C4-2B (cell line): Measurements from ENCODE around the gene ZNF281.

Source experiments
- ZFX ChIP-seq: fragments of 450-650 bp; IDR thresholded peaks from 2 replicates; pipeline ENCODE4 v1.6.1; 2017
- TF ChIP-seq, protein P1 (sequence below): fragments of 450-650 bp; conservative IDR thresholded peaks from 2 replicates; pipeline ENCODE4 v1.5.1; 2017; ENCODE audit warnings: mild to moderate bottlenecking

DNA sequence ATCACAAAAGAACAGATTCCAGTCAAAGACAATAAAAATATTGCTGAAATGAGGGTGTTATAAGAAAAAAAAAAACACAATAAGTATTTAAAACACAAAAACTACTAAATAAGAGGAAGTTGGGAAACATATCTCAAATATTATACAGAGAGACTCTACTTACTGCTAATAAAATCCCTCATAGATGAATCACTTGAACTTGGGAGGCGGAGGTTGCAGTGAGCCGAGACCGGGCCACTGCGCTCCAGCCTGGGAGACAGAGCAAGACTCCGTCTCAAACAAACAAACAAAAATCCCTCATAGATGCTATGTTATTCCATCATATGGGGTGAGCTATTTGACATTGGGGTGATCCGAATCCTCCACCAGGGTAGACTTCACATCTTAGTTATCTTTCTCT is 48.0 kb upstream of the ZNF281 start:
- TF ChIP-seq, protein P1, sequence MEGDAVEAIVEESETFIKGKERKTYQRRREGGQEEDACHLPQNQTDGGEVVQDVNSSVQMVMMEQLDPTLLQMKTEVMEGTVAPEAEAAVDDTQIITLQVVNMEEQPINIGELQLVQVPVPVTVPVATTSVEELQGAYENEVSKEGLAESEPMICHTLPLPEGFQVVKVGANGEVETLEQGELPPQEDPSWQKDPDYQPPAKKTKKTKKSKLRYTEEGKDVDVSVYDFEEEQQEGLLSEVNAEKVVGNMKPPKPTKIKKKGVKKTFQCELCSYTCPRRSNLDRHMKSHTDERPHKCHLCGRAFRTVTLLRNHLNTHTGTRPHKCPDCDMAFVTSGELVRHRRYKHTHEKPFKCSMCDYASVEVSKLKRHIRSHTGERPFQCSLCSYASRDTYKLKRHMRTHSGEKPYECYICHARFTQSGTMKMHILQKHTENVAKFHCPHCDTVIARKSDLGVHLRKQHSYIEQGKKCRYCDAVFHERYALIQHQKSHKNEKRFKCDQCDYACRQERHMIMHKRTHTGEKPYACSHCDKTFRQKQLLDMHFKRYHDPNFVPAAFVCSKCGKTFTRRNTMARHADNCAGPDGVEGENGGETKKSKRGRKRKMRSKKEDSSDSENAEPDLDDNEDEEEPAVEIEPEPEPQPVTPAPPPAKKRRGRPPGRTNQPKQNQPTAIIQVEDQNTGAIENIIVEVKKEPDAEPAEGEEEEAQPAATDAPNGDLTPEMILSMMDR, result no peak
- TF ChIP-seq ZFX, result no peak
